Measurements from ENCODE around the gene ADARB1. TPM values are rescaled to one million over a fixed set of nuclear protein-coding genes. Genes with fewer than 3 reads are reported as not detected.
"Not testable (repeated sequence)": the region's sequence is repeated elsewhere in the genome, so short reads cannot be mapped to it uniquely, and the experiment has no call there.

The ADARB1 gene
- total and polyA plus RNA-seq, 2 experiments from 2014 or later, result 4.8 to 14.8 TPM

- H3K27me3 Mint-ChIP-seq (ENCODE audit: insufficient read depth, low read depth, poor library complexity); H3K4me3 Mint-ChIP-seq; ATAC-seq; H3F3A ChIP-seq (replicated peaks; ENCODE audit: low read depth); H3K36me3 Mint-ChIP-seq (ENCODE audit: low read depth); H3K27me3 ChIP-seq (ENCODE audit: insufficient read depth); H2AFZ ChIP-seq; H3K9me2 ChIP-seq (ENCODE audit: insufficient read depth); H3K79me2 ChIP-seq (replicated peaks; ENCODE audit: insufficient read depth); H3K27ac Mint-ChIP-seq; H3K4me1 ChIP-seq (ENCODE audit: insufficient read depth); H3K4me2 ChIP-seq; H4K20me1 ChIP-seq (replicated peaks; ENCODE audit: insufficient read depth); H3K9me3 Mint-ChIP-seq; DNase-seq (ENCODE audit: low spot score); H3K4me3 ChIP-seq; H3K4me1 Mint-ChIP-seq; H3K36me3 ChIP-seq (ENCODE audit: insufficient read depth); H3K27ac ChIP-seq (ENCODE audit: low read depth): not testable (repeated sequence)
Measured at GRCh38 chr21:45140944-45141343, 66.6 kb downstream of the ADARB1 start.

DNA sequence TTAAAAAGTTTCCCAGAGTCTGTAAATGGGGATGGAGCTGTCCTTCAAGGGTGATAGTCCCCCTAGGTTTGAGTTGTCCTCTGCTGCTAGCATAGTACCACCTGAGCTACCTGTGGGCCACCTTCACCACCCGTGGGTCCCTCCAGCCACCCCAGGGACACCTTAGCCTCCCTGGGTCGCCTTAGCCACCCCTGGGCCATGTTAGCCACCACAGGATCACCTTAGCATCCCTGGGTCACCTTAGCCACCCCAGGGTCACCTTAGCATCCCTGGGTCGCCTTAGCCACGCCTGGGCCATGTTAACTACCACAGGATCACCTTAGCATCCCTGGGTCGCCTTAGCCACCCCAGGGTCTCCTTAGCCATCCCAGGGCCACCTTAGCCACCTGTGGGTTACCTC lies 67.1 kb downstream of the ADARB1 start:
- Histone ChIP-seq H3F3A (replicated peaks; ENCODE audit: low read depth) (no peaks in the 10 kb centered on the region), H4K20me1 (replicated peaks; ENCODE audit: insufficient read depth) (0 out of 2 replicates have a peak, but pooled peaks cover 4% of the 10 kb centered on the region), H3K4me3 (no peak overlapping the region), H3K27me3 (ENCODE audit: insufficient read depth) (no peaks in the 10 kb centered on the region), H3K79me2 (replicated peaks; ENCODE audit: insufficient read depth) (no peaks in the 10 kb centered on the region), H2AFZ (no peak overlapping the region), H3K9me2 (ENCODE audit: insufficient read depth) (no peaks in the 10 kb centered on the region), H3K4me1 (ENCODE audit: insufficient read depth) (no peaks in the 10 kb centered on the region), H3K4me2 (no peak overlapping the region), H3K27ac (ENCODE audit: low read depth) (no peak overlapping the region), H3K36me3 (ENCODE audit: insufficient read depth) (no peaks in the 10 kb centered on the region)
- no peak overlapping the region for H3K27ac Mint-ChIP-seq
- H3K4me1 Mint-ChIP-seq, result peaks cover 2% of the 10 kb centered on the region; the same call in 1 of the 3 replicates
- ATAC-seq, result no peak
- DNase-seq (ENCODE audit: low spot score), result no peak
- peaks cover 7% of the 10 kb centered on the region for H3K27me3 Mint-ChIP-seq (ENCODE audit: insufficient read depth, low read depth, poor library complexity)
- H3K4me3 Mint-ChIP-seq, result no peak overlapping the region
- H3K9me3 Mint-ChIP-seq, result no peaks in the 10 kb centered on the region
- no peaks in the 10 kb centered on the region for H3K36me3 Mint-ChIP-seq (ENCODE audit: low read depth)
- TF ChIP-seq CREB1 (CRISPR knock-in tag; IDR thresholded peaks at IDR 0.05; ENCODE audit: low read depth) (no peak), ZNF462 (CRISPR knock-in tag; IDR thresholded peaks at IDR 0.05) (no peak), ZNF331 (CRISPR knock-in tag; IDR thresholded peaks at IDR 0.05; ENCODE audit: low read depth) (no peak), EZH2phosphoT487 (IDR thresholded peaks at IDR 0.05; ENCODE audit: unreplicated experiment) (no peak), REST (IDR thresholded peaks at IDR 0.05; ENCODE audit: unreplicated experiment) (no peak), EZH2 (IDR thresholded peaks at IDR 0.05; ENCODE audit: low read depth, unreplicated experiment) (no peak), ETS1 (IDR thresholded peaks at IDR 0.05) (no peak), POLR2AphosphoS5 (IDR thresholded peaks at IDR 0.05; ENCODE audit: low read depth) (no peak), JUNB (IDR thresholded peaks at IDR 0.05; ENCODE audit: unreplicated experiment) (no peak)
- TF ChIP-seq, protein P1, sequence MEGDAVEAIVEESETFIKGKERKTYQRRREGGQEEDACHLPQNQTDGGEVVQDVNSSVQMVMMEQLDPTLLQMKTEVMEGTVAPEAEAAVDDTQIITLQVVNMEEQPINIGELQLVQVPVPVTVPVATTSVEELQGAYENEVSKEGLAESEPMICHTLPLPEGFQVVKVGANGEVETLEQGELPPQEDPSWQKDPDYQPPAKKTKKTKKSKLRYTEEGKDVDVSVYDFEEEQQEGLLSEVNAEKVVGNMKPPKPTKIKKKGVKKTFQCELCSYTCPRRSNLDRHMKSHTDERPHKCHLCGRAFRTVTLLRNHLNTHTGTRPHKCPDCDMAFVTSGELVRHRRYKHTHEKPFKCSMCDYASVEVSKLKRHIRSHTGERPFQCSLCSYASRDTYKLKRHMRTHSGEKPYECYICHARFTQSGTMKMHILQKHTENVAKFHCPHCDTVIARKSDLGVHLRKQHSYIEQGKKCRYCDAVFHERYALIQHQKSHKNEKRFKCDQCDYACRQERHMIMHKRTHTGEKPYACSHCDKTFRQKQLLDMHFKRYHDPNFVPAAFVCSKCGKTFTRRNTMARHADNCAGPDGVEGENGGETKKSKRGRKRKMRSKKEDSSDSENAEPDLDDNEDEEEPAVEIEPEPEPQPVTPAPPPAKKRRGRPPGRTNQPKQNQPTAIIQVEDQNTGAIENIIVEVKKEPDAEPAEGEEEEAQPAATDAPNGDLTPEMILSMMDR (conservative IDR thresholded peaks at IDR 0.05; ENCODE audit: low read depth in 2 of 2), result no peak
